ENCODE results near the gene CAPN10.

The CAPN10 gene

DNA sequence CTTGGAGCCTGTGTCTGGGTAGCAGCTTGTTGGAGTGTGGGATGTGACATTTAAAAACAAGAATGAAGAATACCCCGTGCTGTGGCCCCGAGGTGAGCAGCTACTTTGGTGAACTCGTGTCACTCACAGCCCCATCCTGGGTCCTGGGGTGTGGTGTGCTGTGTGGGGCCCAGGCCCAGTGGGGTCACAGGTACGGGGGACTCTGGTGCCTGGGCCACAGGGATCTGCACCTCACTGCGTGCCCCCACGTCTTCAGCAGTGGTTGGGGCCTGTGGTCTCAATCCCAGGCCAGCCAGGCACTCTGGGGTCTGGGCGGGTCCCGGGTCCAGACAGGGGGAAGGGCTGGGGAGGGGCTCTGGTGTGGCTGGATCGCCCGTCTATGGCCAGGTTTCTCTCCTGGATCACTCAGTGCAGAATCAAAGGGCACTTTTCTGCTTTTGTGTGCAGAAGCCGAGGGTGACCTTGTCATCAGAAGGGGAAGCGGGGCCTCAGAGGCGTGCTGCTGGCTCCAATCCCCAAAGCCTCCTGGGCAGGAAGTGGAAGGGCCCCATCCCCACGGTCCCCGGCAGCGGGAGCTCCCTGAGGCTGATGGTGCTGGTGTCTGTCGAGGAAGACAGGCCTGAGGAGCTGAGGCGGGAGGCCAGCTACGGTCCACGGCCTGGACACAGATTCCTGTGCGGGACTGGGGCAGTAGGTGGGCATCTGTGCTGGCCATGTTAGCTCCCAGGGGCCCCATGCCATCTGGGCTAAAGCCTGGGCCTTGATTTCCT lies 40.2 kb downstream of the CAPN10 start:
- DNase-seq = no peak

DNA sequence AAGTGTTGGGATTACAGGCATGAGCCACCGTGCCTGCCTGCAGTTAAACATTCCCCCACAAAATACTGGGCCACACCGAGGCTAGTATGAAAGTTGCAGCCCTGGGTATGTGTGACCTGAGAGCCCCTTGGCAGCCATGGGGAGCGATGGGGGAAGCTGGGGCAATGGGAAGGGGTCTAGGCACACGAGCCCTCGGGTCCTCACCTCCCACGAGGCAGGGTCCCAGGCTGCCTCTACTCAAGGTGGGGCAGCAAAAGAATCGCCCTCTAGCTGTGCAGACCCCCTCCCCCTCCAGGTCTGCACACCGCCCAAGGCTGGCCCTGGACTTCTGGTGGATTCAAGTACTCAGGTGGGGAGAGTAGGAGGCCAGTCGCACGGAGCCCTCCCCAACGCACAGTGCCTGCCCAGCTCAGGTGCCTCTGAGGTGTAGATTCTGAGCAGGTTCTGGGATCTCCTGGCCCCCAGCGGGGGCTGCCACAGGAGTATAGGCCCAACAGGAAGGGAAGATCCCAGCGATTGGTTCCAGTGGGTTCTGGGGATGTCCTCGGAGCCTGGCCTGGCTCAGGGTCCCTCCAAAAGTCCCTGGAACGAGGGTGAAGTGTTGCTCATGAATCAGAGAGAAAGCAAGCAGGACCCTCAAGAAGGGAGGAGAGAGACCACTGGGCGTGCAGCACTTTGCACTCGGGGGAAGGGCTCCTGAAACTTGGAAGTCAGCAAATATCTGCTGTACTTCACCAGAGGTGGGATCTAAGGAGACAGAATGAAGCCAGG lies 41.4 kb downstream of the CAPN10 start:
- DNase-seq = no peak

DNA sequence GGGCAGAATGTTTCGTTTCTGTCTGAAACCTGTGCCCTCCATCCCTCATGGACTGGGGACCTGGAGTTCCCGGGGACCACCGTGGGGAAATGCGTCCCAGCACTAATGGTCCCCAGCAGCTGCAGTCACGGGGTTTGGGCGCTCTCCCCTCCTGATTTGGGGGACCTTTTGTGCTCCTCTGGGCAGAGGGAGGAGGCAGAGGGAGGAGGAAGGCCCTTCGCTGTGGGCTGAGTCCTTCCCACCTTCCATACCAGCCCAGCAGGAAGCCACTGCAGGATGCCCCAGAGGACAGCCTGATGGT lies 41.9 kb downstream of the CAPN10 start:
- no peak for DNase-seq

DNA sequence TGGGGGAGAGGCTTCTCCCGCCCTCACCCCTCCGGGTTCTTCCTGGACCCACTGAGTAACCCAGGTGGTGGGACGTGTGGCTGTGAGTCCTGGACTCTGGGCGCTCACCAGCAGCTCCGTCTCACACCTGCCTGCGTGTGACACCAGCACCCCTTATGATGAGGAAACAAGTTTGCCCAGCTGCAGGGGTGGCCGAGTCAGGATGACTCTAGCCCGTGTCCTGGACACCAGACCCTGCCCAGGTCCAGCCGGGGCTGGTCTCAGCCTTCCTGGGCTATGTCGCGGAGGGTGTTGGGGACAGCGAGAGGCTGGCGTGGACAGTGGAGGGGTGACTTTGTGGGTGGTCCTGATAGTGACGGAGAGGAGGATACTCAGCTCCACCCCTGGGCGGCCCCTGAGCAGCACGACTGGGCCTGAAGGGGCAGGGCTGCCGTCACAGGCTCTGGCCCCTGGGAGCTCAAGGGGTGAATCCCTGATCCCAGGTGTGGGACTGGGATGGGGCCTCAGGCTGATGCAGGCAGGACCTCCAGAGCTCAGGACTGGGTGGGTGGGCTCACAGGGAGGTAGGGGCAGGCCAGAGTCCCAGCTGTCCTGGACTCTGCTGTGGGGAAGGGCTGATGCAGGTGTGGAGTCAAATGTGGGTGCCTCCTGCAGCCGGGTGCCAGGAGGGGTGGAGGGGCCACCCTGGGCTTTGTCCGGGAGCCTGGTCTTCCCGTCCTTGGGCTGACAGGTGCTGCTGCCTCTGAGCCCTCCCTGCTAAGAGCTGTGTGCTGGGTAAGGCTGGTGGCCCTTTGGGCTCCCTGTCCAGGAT lies 42.5 kb downstream of the CAPN10 start:
- no peak for DNase-seq

DNA sequence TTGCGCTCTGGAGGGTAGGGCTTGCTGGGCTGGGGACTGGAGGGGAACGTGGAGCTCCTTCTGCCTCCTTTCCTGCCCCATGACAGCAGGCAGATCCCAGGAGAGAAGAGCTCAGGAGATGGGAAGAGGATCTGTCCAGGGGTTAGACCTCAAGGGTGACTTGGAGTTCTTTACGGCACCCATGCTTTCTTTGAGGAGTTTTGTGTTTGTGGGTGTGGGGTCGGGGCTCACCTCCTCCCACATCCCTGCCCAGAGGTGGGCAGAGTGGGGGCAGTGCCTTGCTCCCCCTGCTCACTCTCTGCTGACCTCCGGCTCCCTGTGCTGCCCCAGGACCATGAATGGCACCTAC lies 43.1 kb downstream of the CAPN10 start:
- no peak for DNase-seq

DNA sequence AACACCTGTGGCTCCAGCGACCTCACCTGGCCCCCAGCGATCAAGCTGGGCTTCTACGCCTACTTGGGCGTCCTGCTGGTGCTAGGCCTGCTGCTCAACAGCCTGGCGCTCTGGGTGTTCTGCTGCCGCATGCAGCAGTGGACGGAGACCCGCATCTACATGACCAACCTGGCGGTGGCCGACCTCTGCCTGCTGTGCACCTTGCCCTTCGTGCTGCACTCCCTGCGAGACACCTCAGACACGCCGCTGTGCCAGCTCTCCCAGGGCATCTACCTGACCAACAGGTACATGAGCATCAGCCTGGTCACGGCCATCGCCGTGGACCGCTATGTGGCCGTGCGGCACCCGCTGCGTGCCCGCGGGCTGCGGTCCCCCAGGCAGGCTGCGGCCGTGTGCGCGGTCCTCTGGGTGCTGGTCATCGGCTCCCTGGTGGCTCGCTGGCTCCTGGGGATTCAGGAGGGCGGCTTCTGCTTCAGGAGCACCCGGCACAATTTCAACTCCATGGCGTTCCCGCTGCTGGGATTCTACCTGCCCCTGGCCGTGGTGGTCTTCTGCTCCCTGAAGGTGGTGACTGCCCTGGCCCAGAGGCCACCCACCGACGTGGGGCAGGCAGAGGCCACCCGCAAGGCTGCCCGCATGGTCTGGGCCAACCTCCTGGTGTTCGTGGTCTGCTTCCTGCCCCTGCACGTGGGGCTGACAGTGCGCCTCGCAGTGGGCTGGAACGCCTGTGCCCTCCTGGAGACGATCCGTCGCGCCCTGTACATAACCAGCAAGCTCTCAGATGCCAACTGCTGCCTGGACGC lies 43.6 kb downstream of the CAPN10 start:
- peak in 1 of 2 experiments; percentile 20 for DNase-seq

DNA sequence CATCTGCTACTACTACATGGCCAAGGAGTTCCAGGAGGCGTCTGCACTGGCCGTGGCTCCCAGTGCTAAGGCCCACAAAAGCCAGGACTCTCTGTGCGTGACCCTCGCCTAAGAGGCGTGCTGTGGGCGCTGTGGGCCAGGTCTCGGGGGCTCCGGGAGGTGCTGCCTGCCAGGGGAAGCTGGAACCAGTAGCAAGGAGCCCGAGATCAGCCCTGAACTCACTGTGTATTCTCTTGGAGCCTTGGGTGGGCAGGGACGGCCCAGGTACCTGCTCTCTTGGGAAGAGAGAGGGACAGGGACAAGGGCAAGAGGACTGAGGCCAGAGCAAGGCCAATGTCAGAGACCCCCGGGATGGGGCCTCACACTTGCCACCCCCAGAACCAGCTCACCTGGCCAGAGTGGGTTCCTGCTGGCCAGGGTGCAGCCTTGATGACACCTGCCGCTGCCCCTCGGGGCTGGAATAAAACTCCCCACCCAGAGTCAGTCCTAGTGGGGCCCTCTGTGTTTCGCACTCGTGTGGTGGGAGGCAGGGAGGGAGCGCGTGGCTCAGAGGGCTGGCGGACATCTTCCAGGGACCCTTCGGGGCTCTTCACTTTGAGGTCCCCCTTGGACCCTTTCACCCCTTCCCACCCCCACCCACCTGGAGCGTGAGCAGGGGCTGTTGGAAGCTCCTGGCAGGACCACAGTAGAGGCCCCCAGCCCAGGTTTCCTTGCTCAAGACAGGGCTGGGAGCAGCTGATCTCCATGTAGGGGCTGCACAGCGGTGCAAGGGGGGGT lies 44.4 kb downstream of the CAPN10 start:
- DNase-seq = no peak

DNA sequence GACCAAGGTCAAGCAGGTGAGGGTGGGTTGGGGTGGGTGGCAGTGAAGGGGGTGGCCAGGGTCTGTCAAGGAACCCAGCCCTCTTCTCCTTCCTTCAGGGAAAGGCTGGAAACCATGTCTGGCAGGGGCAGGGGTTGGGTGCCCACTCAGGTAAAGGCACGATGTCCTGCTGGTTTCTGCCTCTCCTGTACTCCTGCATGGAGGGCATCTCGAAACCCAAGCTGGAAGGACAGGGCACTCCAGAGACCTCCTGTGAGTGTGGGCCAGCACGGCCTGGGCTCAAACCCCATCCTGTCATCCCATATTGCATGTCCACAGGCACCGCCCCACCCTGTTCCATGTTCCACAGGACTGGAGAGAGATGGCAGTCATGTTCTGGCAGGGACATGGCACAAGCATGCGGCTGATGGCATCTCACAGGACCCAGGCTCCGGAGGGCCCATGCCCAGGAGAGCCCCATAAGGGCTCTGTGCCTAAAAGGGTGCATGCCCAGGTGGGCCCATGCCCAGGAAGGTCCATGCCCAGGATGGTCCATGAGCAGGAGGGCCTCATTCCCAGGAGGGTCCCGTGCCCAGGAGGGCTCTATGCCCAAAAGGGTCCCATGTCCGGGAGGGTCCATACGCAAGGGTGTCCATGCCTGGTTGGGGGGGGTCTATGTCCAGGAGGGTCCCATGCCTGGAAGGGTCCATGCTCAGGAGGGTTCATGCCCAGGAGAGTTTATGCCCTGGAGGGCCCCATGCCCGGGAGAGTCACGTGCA lies 45.2 kb downstream of the CAPN10 start:
- DNase-seq = no peak

DNA sequence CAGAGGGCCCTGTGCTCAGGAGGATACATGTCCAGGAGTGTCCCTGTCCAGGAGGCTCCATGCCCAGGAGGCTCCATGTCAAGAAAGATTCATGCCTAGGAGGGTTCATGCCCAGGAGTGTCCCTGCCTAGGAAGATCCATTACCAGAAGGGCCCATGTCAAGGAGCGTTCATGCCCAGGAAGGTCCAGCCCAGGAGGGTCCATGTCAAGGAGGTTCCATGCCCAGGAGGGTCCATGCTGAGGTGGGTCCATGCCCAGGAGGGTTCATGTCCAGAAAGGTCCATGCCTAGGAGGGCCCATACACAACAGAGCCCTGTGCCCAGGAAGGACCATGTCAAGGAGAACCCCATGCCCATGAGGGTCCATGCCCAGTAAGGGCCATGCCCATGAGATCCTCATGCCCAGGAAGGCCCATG lies 45.8 kb downstream of the CAPN10 start:
- DNase-seq = no peak

DNA sequence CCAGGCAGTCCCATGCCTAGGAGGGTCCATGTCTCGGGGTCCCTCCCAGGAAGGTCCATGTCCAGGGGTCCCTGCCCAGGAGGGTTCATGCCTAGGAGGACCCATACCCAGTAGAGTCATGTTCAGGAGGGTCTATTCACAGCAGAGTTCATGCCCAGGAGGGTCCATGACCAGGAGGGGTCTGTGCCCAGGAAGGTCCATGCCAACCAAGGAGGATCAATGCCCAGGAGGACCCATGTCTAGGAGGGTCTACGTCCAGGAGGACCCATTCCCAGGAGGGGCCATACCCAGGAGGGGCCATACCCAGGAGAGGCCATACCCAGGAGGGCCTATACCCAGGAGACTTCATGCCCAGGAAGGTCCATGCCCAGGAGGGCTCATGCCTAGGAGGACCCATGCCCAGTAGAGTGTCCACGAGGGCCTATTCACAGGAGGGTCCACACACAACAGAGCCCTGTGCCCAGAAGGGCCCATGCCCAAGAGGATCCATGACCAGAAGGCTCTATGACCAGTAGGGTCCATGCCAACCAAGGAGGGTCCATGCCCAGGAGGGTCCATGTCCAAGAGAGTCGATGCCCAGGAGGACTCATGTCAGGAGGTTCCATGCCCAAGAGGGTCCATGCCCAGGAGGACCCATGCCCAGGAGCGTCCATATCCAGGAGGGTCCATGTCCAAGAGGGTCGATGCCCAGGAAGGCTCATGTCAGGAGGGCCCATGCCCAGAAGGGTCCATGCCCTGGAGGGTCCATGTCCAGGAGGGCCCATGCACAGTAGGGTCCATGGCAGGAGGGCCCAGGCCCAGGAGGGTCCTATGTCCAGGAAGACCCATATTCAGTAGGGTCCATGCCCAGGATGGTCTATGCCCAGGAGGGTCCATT lies 48.8 kb downstream of the CAPN10 start:
- DNase-seq = no peak

DNA sequence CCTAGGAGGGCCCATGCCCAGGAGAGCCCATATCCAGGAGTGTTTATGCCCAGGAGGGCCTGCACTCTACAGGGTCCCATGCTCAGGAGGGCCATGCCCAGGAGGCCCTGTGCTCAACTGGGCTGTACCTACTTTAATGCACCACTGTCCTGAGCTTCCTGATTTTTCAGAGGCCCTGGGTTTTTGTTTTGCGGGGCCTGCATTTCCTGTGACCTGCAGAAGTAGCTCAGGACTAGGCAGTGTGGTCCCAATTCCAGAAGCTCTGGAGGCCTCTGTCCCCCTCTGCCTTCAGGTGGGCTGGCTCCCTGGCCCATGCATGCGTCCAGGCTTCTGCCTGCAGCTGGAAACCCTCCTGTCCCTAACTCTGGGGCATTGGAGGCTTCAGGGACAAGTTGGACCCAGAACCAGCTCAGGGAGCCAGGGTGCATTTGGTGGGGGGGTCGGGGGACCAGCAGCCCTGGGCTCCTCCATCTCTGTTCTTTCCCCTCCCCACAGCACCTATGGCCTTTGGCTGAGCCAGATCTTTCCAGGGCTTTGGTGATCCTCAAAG lies 49.5 kb downstream of the CAPN10 start:
- DNase-seq = no peak

DNA sequence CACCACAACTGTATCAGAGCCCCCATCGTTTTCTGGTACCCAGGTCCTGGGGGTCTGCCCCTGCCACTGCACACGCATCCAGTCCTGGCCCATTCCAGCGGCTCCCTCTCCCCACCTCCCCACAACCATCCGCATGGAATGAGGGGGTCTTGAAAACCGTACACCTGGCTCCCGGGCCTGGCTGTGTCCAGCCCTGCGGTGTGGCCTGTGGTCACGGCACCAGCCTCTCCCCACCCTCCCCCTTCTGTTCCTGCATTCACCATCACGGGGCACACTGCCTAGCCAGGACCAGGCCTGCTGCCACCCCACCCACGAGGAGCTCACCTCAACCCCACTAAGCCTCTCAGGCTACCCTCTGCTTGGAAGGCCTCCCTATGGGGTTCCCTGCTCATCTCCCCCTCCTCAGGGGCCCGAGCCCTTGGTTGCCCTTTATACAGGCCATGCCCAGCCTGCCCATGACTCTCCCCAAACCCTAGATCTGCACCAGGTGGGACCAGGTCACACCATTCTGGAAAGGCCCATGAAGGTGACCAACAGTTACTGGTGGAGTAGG lies 50.1 kb downstream of the CAPN10 start:
- no peak for DNase-seq

DNA sequence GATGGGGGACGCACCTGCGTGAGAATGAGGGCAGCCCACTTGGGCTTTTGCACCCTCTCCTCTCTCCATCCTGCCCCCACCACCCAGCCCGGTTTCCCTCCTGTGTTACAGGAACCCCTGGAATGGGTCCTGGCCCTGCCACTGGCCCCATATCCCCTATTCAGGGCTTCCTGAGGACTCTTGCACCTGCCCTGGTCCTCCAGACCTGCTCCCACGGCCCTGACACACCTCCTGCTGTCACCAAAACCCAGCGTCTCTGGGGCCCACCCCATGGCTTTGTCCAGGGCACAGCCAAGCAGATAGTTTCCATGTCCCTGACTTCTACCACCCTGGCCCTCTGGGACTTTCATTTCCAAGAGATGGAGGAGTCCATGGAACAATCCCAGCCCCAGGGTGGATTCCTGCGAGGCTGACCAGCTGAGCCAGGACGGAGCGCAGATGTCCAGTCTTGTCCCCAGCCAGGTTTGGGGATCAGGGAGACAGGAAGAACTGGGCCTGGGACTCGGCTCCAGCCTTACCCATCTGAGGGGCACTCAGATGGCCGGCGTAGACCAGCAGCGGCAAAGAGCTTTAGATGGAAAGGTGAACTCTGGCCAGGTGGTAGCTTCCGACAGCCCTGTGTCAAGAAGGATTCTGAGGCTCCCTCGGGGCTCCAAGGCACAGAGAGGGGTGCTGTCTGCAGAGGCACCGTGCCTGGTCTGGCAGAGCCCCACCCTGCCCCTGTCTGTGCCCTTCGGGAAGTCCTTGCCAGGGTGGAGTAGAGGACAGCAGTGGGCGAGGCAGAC lies 50.8 kb downstream of the CAPN10 start:
- no peak for DNase-seq

DNA sequence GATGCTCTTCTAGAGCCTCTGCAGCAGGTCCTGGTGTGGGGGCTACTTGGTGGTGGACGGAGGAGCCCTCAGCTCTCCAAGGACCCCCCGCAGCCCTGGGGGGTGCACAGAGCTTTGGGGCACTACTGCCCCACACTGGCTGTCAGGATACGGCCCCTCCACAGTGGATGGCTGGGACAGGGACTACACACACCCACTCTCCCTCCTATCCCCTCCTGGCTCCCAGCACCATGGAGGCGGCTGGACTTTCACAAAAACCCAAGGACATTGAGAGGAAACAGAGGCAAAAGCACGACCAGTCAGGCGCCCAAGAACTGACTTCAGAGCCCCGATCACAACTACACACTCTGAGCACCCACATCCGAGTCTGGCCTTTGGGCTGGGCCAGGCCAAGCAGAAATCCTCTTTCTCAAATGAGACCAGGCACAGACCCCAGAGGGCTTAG lies 51.4 kb downstream of the CAPN10 start:
- no peak for DNase-seq

DNA sequence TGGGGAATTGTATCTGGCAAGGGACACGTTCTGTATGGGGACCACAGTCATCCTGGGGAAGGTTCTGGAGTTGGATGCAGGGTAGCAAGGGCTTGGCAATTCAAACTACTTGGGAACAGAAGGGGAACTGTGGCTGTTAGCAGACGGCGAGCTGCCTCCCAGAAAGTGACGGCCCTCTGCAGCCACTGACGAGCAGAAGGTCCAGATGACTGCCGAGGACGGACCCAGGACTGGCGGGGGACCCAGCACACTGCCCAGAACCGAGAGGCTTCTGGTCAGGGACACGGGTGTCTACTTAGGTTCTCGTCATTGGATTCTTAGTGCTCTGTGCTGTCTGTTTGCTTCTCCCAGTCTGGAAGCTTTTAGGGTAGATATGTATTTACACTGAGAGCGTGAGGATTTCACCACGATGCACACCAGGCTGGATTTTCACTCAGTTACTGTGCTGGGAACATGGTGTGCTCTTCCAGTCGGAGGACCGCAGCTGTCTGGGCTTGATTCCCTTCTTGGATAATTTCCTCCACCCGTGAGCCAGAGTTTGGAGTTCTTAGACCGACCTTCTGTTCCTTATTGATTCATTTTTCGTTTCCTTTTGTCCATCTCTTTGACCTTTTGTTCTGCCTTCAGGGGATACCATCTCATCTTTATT lies 52.1 kb downstream of the CAPN10 start:
- no peak for DNase-seq

DNA sequence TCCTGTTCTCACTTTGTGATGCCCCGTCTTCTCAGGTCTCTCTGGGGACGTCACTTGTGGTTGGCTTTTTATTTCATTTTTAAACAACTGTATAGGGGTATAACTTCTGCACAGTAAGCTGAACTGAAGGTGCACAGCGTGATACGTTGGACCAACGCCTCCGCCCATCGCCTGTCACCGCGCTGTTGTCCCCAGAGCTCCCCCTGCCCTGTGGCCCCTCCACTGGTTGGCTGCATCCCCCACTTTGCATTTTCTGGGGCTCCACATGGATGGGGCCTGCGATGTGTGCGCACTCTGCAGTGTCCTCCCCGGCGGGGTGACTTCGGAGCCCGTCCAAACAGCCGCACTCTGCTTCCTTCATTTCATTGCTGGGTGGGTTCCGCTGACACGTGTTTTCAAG lies 53.0 kb downstream of the CAPN10 start:
- DNase-seq = no peak

DNA sequence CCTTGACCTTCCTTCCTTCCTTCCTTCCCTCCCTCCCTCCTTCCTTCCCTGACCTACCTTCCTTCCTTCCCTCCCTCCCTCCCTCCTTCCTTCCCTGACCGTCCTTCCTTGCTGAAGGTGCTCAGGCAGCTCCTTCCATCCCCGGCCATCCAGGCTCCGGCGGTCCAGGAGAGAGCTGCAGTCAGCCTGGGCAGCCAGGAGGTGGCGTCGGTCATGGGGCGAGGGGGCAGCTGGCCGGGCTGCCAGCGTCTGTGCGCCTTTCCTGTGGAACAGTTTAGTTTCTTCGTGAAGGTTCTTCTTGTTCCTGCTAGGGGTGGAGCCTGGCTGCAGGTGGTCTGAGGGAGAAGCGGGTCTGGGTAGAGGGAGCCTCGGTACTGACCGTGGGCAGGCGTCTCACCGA lies 54.4 kb downstream of the CAPN10 start:
- DNase-seq = peak in 1 of 2 experiments; percentile 48
